ENCODE data around the gene TRMT11.

DNA sequence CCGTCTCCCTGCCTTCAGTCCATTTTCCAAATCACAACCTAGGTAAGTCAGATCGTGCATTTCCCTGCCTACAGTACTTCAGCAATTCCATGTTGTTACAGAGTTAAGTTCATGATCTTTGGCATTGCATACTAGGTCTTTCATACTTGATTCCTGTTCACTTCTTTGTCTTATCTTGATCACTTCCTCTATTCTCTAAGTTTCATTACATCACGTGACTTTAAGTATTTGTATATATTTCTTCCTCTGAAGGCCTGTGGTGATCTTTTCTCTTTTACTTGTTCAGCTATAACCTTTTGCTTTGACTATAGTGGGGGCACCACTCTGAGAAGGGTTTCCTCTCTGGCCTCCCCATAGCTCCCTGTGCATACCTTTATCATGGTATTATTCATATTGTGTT lies 100.2 kb downstream of the TRMT11 start:
- no peak for TF ChIP-seq KDM1A (IDR thresholded peaks at IDR 0.05; ENCODE audit: borderline replicate concordance, low read length)
- TF ChIP-seq, protein P1, sequence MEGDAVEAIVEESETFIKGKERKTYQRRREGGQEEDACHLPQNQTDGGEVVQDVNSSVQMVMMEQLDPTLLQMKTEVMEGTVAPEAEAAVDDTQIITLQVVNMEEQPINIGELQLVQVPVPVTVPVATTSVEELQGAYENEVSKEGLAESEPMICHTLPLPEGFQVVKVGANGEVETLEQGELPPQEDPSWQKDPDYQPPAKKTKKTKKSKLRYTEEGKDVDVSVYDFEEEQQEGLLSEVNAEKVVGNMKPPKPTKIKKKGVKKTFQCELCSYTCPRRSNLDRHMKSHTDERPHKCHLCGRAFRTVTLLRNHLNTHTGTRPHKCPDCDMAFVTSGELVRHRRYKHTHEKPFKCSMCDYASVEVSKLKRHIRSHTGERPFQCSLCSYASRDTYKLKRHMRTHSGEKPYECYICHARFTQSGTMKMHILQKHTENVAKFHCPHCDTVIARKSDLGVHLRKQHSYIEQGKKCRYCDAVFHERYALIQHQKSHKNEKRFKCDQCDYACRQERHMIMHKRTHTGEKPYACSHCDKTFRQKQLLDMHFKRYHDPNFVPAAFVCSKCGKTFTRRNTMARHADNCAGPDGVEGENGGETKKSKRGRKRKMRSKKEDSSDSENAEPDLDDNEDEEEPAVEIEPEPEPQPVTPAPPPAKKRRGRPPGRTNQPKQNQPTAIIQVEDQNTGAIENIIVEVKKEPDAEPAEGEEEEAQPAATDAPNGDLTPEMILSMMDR (IDR thresholded peaks at IDR 0.05; ENCODE audit: control extremely low read depth in 1 of 3, insufficient read depth in 1 of 3, low read depth in 1 of 3, low read length in 3 of 3) = no peak
- TF ChIP-seq TBP (IDR thresholded peaks at IDR 0.05; ENCODE audit: low read depth, low read length) = no peak
- no peak for TF ChIP-seq PHF8 (conservative IDR thresholded peaks at IDR 0.05; ENCODE audit: low read depth, low read length)
- no peak for TF ChIP-seq SIRT6 (IDR thresholded peaks at IDR 0.05; ENCODE audit: low read length)
- TF ChIP-seq JUND (IDR thresholded peaks at IDR 0.05; ENCODE audit: low read length) = no peak
- TF ChIP-seq CBX5 (IDR thresholded peaks at IDR 0.05; ENCODE audit: low read depth, low read length) = no peak
- no peak for TF ChIP-seq POLR2A (IDR thresholded peaks at IDR 0.05; ENCODE audit: control extremely low read depth in 1 of 2, low read depth in 2 of 2, low read length in 2 of 2)
